ENCODE results near the gene TOR1AIP2.
"Not testable (repeated sequence)": the region's sequence is repeated elsewhere in the genome, so short reads cannot be mapped to it uniquely, and the experiment has no call there.

Gene TOR1AIP2

GRCh38 chr1:179875596-179876299 lies 1.9 kb downstream of the TOR1AIP2 start:
- no peak for DNase-seq

- DNase-seq: no peak
These were observed 4.2 kb downstream of the TOR1AIP2 start for GRCh38 chr1:179873438-179873851.

- no peak for DNase-seq
These were observed 5.0 kb downstream of the TOR1AIP2 start for GRCh38 chr1:179872558-179872957.

- no peak for DNase-seq
These were observed 5.7 kb downstream of the TOR1AIP2 start for GRCh38 chr1:179871940-179872339.

GRCh38 chr1:179870870-179871269 lies 6.7 kb downstream of the TOR1AIP2 start:
- peak in 1 of 2 experiments; percentile 2 for DNase-seq

- peak; percentile 50 to 66 for DNase-seq
These were observed 9.9 kb downstream of the TOR1AIP2 start for GRCh38 chr1:179867493-179868330.

- DNase-seq: no peak
These were observed 11.0 kb downstream of the TOR1AIP2 start for GRCh38 chr1:179866616-179867015.

GRCh38 chr1:179865377-179865776 lies 12.2 kb downstream of the TOR1AIP2 start:
- no peak for DNase-seq

- no peak for DNase-seq
These were observed 17.0 kb downstream of the TOR1AIP2 start for GRCh38 chr1:179860652-179861051.

- no peak for DNase-seq
These were observed 20.6 kb downstream of the TOR1AIP2 start for GRCh38 chr1:179857009-179857408.

GRCh38 chr1:179856296-179856695 lies 21.3 kb downstream of the TOR1AIP2 start:
- DNase-seq: no peak

GRCh38 chr1:179855831-179856230 lies 21.8 kb downstream of the TOR1AIP2 start:
- DNase-seq: not testable (repeated sequence)

GRCh38 chr1:179853102-179853501 lies 24.5 kb downstream of the TOR1AIP2 start:
- DNase-seq: no peak

- DNase-seq: no peak
These were observed 29.4 kb downstream of the TOR1AIP2 start for GRCh38 chr1:179848233-179848632.

GRCh38 chr1:179840107-179840506 lies 37.5 kb downstream of the TOR1AIP2 start:
- DNase-seq: no peak

GRCh38 chr1:179836686-179837445 lies 40.7 kb downstream of the TOR1AIP2 start:
- not testable (repeated sequence) for DNase-seq

- DNase-seq: no peak
These were observed 45.5 kb downstream of the TOR1AIP2 start for GRCh38 chr1:179831852-179832699.

- DNase-seq: no peak
These were observed 46.4 kb downstream of the TOR1AIP2 start for GRCh38 chr1:179831225-179831624.

- DNase-seq: no peak
These were observed 49.0 kb downstream of the TOR1AIP2 start for GRCh38 chr1:179828554-179829110.

GRCh38 chr1:179826626-179827280 lies 50.9 kb downstream of the TOR1AIP2 start:
- no peak for DNase-seq

- DNase-seq: no peak
These were observed 51.7 kb downstream of the TOR1AIP2 start for GRCh38 chr1:179825798-179826460.
